ENCODE measurements around the gene LASP1. TPM values are rescaled to one million over a fixed set of nuclear protein-coding genes. Genes with fewer than 3 reads are reported as not detected.

LASP1 gene
- total and polyA plus RNA-seq, 2 of the 4 experiments (the other 2 are of a cell fraction), result 79.8 to 262 TPM

DNA sequence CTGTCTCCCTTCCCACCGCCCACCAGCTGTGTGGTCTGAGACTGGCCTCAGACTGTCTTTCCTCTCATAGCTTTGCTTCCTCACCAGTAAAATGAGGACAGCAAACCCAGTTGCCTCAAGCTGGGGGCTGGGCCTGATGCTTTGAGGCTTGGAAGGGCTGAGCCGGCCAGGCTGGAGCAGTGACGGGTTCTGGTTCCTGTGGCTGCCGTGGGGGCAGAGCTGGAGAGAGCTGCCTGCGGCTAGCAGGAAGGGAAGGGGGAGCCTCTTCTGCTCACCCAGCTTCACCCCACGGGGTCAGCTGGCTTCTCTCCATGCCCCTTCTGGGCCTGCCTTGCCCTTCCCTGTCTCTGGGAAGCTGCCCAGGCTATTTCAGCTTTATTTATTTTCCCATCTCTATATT lies 23.7 kb downstream of the LASP1 start:
- WGBS, 2 experiments (ENCODE audit: extremely low coverage in 2 of 2, insufficient read length in 1 of 2), result no CpG with 5 or more reads among the region's 6 CpGs

More for the DNA sequence above, 23.7 kb downstream of the LASP1 start:
- H2AK9ac ChIP-seq (replicated peaks; ENCODE audit: low read depth, low read length, poor library complexity), result no peak overlapping the region
- peaks cover 99% of the 10 kb centered on the region for H4K20me1 ChIP-seq (ENCODE audit: insufficient read depth, low read length)
- H3K9me1 ChIP-seq (ENCODE audit: insufficient read depth, low read length), result peaks cover 22% of the 10 kb centered on the region
- H3K4me2 ChIP-seq (ENCODE audit: low read depth, low read length), result no peak overlapping the region
- H4K91ac ChIP-seq (ENCODE audit: insufficient read depth, low read depth, low read length), result no peak overlapping the region
- H3K18ac ChIP-seq (ENCODE audit: low read depth, low read length), result no peak overlapping the region
- no peak overlapping the region for H2BK15ac ChIP-seq (ENCODE audit: low read depth, low read length)
- no peak overlapping the region for H4K5ac ChIP-seq (ENCODE audit: low read depth, low read length)
- no peak overlapping the region for H2BK5ac ChIP-seq (ENCODE audit: low read depth, low read length, poor library complexity, severe bottlenecking)
- no peak overlapping the region for H3K4me3 ChIP-seq (ENCODE audit: insufficient read depth, low read depth, low read length)
- TF ChIP-seq, protein P1, sequence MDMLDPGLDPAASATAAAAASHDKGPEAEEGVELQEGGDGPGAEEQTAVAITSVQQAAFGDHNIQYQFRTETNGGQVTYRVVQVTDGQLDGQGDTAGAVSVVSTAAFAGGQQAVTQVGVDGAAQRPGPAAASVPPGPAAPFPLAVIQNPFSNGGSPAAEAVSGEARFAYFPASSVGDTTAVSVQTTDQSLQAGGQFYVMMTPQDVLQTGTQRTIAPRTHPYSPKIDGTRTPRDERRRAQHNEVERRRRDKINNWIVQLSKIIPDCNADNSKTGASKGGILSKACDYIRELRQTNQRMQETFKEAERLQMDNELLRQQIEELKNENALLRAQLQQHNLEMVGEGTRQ (IDR thresholded peaks at IDR 0.05; ENCODE audit: low read depth, low read length), result no peak
- TF ChIP-seq MAFK (IDR thresholded peaks at IDR 0.05; ENCODE audit: low read depth, low read length) (no peak), RCOR1 (IDR thresholded peaks at IDR 0.05; ENCODE audit: insufficient replicate concordance, low read length) (no peak), NFE2L2 (IDR thresholded peaks at IDR 0.05; ENCODE audit: low read depth, low read length) (no peak), MAZ (IDR thresholded peaks at IDR 0.05; ENCODE audit: borderline replicate concordance, low read depth, low read length) (no peak)
- no peak overlapping the region for H2BK20ac ChIP-seq (ENCODE audit: low read depth, low read length)
- POLR2A ChIA-PET (ENCODE audit: unreplicated experiment), result interaction anchor here (1.1 kb wide), 1 partner anchor 16 kb away, joined by 3 read pairs; no protein-coding TSS in a partner anchor
- no peak overlapping the region for H3K27ac ChIP-seq (ENCODE audit: insufficient read depth, low read length)
- dilution Hi-C loops (cut with HindIII; ENCODE audit: low sequenced_read_pairs, unreplicated experiment), result no loop called here
- DNase-seq, result no peak
- H3K27me3 ChIP-seq (ENCODE audit: control insufficient read depth, insufficient read depth, low read length), result no peaks in the 10 kb centered on the region
- no peaks in the 10 kb centered on the region for H3K9me3 ChIP-seq (ENCODE audit: control insufficient read depth, insufficient read depth, low read length)
- peaks cover 19% of the 10 kb centered on the region for H3K4me1 ChIP-seq (ENCODE audit: control insufficient read depth, insufficient read depth, low read length)
- CTCF ChIA-PET, result no interaction called here
- no peak overlapping the region for H3K9ac ChIP-seq (ENCODE audit: low read depth, low read length)
- no peak overlapping the region for H2BK120ac ChIP-seq (ENCODE audit: low read depth, low read length)
- peak; percentile 13 for ATAC-seq (ENCODE audit: low read depth)
- no peak overlapping the region for H3K23ac ChIP-seq (ENCODE audit: low read depth, low read length)
- H3K56ac ChIP-seq (ENCODE audit: extremely low read depth, insufficient read depth, low read length), result no peak overlapping the region
- peaks cover 83% of the 10 kb centered on the region for H3K36me3 ChIP-seq (ENCODE audit: control insufficient read depth, insufficient read depth, low read length)
- no peak overlapping the region for H4K8ac ChIP-seq (ENCODE audit: low read depth in 2 of 2, low read length in 2 of 2)
- intact Hi-C loops (cut with micrococcal nuclease), result no loop called here
- no peak overlapping the region for H2AFZ ChIP-seq (replicated peaks; ENCODE audit: low read length, poor library complexity)
- no peak overlapping the region for H3K4ac ChIP-seq (ENCODE audit: low read depth, low read length)
- no TSS peak for BruUV-seq (replicated peaks)
- H2AK5ac ChIP-seq (ENCODE audit: low read depth, low read length), result no peak overlapping the region
- no peak overlapping the region for H3K14ac ChIP-seq (replicated peaks; ENCODE audit: low read depth, low read length)
- peaks cover 54 to 95% of the 10 kb centered on the region in 2 experiments for H3K79me1 ChIP-seq (ENCODE audit: low read depth in 1 of 2, low read length in 2 of 2)
- in situ Hi-C loops (cut with MboI; ENCODE audit: low sequenced_read_pairs), result no loop called here

All from IMR-90 (cell line).